Anterior cingulate cortex (tissue), 58 donors: ENCODE measurements around the gene EDEM3.

Experiments used
- DNase-seq, 58 donors: peaks; one replicate each; lab custom pipeline; 2025; lab: John Stamatoyannopoulos, UW

EDEM3 gene

GRCh38 chr1:184745110-184745509 is 9.5 kb downstream of the EDEM3 start:
- DNase-seq: no peak

DNA sequence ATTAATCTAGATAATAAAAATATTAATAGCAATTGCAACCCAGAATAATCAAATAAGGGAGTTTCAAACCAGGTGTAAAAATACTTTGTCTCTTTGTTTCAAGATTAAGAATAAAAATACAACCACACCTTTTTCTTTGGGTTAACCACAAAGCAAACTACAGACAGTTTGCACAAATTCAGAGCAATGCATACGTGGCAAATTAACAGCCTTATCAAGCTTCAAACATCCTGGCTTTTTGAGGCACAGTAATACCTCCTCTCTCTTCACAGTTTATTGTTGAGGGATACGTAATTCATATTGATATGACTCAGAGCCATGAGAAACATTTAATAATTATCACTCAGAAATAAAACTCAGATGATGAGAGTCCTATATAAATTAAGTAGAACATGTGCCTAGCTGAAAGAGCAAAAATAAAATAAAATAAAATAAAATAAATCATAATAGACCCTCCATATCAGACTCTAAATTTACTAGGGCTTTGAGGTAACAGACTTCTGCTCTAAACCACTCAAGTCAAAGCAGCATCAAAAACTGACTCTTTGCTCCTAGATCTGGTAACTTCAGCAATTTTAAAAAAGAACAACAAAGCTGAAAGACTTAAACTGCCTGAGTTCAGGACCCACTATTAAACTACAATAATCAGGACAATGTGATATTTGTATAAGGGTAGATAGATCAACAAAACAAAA is 11.4 kb downstream of the EDEM3 start:
- no peak for DNase-seq

GRCh38 chr1:184740344-184740743 is 14.3 kb downstream of the EDEM3 start:
- DNase-seq: no peak

- DNase-seq: no peak
Observed at GRCh38 chr1:184739796-184740195, 14.9 kb downstream of the EDEM3 start.

DNA sequence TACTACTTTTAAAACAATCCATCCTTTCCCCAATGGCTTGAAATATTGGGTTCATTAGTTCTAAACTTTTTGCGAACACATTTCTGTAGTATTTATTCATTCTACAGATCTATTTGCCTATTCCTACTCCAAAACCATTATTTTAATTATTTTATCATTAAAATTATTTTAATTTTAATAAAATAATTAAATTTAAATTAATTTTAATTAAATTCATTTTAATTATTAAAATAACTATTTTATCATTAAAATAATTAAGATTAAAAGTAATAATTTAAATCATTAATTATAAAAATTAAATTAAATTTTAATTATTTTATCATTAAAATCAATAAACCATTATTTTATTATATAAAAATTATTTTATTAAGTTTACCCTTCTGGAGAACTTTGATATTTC is 15.6 kb downstream of the EDEM3 start:
- no peak for DNase-seq

- no peak for DNase-seq
Observed at GRCh38 chr1:184734980-184735379, 19.7 kb downstream of the EDEM3 start.

DNA sequence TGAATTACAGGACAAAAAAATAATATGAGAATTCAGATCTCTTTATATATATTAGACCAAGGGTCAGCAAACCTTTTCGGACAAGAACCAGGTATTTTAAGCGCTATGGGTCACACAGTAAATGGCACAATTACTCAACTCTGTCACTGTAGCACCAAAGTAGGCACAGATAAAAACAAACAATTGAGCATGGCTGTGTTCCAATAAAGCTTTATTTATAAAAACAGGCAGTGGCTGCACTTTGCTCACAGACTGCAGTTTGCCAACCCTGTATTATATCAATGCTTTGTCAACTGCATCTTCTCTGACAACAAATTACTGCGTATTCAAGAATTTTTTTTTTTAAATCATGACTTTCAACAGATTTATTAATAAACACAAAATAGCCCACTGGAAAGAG is 29.8 kb downstream of the EDEM3 start:
- DNase-seq: no peak

DNA sequence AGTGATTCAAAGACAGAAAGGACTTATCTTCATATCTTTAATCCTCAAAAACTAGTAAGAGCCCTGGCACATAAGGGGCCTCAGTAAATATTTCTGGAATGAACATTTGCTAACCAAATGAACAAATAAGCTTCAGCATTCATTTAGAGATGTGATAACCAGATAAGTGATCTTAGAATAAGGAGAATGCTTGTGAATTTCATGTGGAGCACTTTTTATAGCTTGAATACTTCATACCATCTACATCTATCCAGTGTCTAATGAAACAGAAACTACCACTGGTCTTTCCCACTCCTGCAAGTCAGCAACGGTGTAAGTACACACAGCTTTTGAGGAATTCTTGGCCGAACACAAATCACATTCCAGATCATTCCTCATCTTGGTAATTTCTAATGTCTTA is 38.5 kb downstream of the EDEM3 start:
- DNase-seq: no peak

DNA sequence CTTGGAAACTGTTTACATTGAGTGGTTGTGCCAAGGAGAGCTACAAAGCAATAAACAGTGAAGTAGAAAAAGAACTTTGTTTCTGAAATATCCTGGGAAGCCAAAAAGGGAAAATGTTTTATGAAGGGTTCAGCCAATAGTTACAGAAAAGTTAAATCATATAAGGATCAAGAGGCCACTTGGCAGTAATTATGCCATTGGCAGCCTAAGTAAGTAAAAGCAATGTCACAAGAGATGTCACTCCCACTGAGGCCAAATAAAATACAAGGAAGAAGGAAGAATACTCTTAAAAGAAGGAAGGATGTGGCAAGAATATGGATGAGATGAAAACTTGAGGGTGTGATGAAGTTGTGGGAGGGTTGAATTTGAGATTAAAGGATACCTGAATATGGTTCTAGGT is 45.2 kb downstream of the EDEM3 start:
- no peak for DNase-seq

DNA sequence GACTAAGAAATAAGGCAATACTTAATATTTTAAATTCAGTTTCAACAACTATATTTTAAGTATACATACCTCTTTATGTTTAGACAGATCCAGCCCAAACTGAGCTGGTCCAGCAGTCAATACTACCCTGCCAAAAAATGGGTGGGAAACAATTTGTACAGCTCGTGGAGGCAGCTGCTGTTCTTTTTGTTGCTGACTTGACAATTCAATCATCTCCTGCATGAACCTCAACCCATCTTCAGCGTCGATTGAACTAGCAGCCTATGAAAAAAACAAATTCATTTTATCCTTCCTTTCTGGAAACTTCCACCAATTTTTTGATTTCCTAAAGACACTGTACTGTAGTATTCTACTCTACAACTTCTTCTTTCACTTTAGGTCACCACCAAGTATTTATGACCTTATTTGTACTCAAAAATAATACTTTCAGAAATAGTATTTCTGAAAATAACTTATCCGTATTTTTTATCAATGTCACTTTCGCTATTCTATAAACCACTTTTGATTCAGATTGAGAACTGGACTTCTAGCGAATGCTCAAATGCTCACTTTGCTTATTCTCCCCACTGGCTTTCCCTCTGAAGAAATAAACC is 46.5 kb downstream of the EDEM3 start:
- DNase-seq: no peak

GRCh38 chr1:184705271-184705670 is 49.4 kb downstream of the EDEM3 start:
- no peak for DNase-seq

- no peak for DNase-seq
Observed at GRCh38 chr1:184701816-184702215, 52.8 kb downstream of the EDEM3 start.

DNA sequence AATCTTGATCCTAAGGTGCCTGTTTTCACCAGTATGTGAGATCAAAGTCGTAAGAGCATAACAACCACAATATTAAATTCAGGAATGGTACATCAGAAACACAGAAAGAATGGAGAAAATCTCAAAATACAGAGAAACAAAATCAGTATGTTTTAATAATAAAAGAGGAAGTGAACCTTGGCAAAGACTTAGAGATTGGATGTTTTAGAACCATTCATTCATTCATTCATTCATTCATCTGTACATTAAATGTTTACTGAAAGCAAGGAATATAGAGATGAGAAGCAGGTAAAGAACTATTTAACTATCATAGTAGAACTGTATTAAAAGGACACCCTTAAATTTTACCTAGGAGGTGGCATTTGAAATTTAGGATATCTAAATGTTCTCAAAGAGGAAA is 55.7 kb downstream of the EDEM3 start:
- DNase-seq: no peak

GRCh38 chr1:184698016-184698415 is 56.6 kb downstream of the EDEM3 start:
- DNase-seq: no peak

- no peak for DNase-seq
Observed at GRCh38 chr1:184696403-184696802, 58.3 kb downstream of the EDEM3 start.

DNA sequence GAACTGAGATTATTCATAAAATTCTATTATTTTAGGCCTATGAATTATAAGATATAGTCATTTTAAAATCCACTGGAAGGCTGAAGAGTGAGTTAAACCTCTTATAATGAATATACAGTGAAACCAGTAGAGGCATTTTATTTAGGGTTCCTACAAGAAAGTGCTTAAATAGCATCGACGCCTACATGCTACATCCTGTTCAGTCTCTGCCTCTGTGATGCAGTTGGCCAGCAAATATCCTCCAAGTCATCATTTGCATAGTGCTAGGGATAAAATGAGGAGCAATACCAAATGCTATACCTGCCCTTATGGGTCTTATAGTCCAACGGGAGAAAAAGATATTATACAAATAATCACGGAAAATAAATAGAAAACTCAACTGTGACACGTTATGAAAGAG is 59.6 kb downstream of the EDEM3 start:
- peak in 5 of 58 donors; percentile 5 to 60 (median 20) for DNase-seq

DNA sequence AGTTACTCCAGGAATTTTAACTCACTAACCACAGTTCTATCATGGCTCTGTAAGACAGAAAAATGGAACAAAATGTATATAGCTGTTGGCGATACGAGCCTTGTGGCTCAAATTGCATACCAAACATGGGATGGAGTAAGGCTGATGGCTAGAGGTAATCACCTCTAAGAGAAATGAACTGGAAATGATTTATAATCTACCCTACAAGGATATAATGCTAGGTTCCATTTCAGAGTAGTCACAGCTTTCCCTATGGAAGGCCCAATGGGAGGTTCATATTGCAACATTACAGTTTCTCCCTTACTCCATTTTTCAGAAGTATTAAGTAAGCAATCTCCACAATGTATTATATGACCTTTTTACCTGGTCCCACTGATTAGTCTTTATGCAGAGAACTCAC is 61.6 kb downstream of the EDEM3 start:
- no peak for DNase-seq

DNA sequence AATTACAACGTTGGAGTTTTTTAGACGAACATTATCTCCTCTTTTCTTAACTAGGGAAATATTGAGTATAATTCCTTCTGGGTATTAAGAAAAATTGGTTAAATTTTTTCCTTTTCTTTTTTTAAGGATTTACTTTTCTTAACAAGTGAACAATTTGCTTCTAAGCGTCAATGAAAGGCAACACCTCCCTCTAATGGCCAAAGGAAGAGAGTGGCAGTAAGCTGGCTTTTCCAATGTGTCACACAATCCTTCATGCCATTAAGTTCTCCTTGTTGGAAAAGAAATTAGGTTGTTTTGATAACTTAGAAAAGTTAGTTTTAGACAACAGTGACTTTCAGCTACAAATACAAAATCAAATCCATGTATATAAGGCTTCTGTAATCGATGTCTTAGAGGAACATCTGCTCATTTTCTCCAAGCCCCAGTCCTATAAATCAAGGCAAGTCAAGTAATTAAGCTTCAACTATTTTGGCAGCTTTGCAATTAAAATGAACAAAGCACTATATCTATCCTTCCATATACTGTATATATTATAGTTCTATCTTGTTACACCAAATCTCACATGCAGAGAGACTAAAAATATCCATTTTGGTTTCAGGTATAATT is 62.8 kb downstream of the EDEM3 start:
- peak in 5 of 58 donors; percentile 2 to 43 (median 9) for DNase-seq

DNA sequence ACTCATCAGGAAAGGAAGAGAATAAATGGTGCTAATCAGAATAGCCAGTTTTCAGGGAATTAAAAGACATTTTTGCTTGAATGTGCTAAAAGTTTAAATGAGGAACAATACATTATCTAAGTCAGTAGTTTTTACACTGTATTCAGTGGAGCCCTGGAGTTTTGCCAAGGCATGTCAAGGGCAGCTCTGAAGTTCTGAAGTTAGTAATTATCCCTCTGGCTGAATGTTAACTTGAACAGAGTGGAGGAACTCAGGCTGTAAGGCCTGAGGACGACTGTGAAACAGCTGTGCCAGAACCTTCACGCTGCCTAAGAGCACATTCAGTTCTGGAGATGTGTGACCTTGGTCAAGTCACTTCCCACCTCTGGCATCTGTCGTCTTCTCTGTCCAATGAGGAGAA is 68.1 kb downstream of the EDEM3 start:
- no peak for DNase-seq

DNA sequence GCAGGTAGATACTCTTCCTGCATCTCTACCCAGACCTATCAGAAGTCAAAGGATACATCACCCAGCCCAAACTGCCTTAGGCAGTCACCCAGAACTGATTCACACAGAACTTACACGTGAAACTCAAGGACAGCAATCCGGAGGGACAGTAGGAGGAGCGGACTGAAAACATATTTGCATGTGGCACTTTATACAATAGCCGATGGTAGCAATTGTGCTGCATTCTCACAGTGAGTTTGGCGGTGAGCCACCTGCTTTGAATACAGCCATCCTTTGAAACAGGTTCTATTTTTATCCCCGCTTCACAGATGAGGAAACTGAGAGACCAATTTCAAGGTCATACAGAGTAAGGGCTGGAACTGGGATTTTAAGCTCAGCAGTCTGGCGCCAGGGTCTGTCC is 69.5 kb downstream of the EDEM3 start:
- DNase-seq: peak in 1 of 58 donors; percentile 8

- DNase-seq: peak in 31 of 58 donors; percentile 5 to 66 (median 34)
Observed at GRCh38 chr1:184684285-184685074, 70.2 kb downstream of the EDEM3 start.
